GM18505 (cell line): ENCODE measurements around the gene MOB3B.
"Not testable (repeated sequence)": the region's sequence is repeated elsewhere in the genome, so short reads cannot be mapped to it uniquely, and the experiment has no call there.

Source experiments
- ATAC-seq: cut with Tn5 transposase; IDR thresholded peaks from one replicate; pipeline ENCODE4 v1.9.1; 2021; ENCODE audit not compliant: unreplicated experiment
- POLR2A ChIP-seq: IDR thresholded peaks from 4 replicates; pipeline ENCODE4 v1.6.1; 2011; ENCODE audit warnings: borderline replicate concordance; ENCODE audit not compliant: insufficient read depth, insufficient read length; ENCODE audit errors: extremely low read depth

The MOB3B gene

DNA sequence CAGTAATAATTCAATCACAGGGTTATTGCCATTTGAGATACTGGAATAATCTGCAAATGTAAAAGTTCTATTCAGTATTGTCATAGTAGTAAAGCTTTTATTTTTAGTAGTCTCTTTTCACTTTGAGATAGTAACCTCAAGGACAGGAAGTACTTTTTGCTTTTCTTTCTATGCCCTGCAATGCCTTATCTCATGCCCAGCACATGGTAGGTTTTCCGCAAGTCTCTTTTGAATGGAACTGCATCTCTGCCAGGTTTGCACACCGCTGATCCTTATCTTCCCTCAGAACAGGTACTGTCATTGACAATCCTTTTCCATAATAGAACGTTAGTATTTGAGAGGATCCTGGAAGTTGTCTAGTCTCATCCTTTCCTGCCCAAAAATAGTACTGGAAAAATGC is 97.3 kb downstream of the MOB3B start:
- no peak for TF ChIP-seq POLR2A
- no peak for ATAC-seq

DNA sequence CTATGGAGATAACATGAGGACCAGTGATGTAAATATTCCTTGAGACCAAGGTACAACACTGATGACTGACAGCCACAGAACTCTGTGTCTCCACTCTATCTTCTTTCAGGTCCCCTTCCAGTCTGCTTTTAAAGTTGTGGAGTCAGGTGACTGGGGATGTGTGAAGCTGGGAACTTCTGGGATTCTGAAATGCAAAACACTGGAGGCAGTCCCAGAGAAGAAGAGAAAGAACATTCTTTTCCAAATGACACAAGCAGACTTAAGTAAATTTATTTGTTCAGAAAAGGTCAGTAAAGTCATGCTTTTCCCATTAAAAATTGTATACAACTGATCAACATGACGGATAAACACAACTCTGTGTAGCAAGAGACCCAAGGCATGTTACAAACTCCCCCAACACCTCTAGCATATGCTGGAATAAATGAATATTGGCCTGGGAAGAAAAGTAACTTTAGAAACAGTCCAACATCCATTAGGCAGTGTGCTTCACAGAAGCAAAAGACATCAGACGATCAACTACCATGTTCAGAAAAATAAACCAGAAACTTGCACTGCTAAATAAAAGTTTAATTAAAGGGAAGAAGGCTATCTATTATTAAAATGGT is 98.0 kb downstream of the MOB3B start:
- no peak for TF ChIP-seq POLR2A
- ATAC-seq = no peak

DNA sequence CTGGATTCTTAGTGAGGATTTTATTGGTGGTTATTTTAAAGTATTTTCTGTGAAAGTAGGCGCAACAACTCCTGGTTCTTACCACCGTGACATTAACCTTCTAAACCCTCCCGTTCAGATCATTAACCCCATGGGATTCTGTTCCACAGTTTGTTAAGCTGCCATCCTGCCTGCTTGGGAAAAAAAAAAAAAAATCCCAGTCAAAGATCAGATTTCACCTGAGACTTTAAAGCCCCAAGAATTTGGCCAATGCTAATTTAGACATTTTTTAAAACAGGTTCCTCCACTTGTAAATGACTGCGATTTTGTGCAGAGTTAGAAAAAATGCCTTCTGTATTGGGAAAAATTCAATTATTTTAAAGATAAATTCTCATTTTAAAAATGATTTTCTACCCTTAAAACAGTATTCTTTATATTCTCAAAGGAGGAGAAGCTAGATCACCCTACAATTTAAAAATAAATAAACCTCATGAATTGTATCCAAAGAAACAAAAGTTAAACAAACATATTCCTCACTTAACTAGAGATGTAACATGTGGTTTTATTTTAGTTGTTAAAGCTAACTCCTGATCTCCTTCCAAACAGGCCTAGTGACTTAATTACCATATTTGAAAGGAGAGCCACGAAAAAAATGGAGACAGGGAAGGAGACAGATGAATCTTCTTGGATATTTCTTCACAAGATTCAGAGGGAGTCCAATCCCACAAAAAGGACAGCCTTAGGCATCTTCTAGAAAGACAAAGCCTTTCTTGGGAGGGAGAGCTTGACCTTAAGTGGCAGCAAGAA is 98.7 kb downstream of the MOB3B start:
- TF ChIP-seq POLR2A = no peak
- no peak for ATAC-seq

DNA sequence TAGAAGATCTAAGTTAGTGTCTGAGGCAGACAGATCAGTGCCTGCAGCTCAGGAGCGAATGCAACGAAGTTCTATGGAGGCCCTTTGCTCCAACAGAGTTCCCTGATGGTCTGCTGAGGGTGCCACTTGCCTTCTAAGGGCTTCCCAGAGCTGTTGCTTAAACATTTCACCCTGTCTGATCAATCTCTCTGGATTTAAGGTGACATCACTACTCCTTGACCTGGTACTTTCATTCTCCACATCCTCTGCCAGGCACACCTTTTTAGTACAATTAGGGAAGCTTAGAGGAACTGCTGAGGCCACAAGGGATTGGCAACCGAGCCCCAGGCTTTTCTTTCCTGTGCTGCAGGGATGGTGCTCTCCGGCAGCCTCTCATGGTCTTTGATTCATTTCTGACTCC is 99.7 kb downstream of the MOB3B start:
- no peak for ATAC-seq
- TF ChIP-seq POLR2A = no peak

DNA sequence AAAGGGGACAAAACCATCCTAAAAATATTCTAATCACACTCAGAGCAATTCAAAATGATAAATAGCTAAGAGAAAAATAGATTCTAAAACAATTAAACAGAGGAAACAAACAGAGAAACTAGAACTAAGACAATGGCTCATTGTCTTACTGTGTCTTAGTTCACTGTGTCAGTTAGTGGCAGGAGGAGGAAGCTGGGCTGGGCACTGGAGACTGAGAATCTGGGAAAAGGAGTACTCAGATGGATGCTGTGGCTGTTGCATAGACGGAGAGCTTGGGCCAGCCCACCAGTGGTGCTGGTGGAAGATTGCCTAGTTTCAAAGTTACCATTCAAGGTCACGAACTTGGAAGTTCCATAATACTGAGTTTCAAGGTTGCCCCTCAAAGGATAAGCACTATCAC is 100.2 kb downstream of the MOB3B start:
- TF ChIP-seq POLR2A = no peak

DNA sequence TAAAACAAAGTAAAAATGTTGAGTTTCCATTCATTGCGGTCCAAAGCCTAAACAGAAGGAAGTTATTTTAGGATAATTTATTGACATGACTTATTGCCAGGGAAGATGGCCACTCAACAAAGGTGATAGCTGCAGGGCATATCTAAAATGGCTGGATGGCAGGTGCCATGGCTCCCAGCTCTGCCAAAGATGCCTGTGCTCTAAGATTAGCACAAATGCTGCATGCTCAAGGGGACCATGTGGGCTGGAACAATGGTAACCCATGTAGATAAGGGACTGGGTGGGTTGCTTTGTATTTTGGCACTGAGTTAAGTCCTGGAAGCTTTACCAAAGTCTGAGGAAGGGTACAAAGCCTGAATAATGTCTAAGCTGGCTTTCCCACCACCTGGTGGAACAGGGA is 101.1 kb downstream of the MOB3B start:
- no peak for TF ChIP-seq POLR2A
- no peak for ATAC-seq

More for the DNA sequence above, 100.2 kb downstream of the MOB3B start:
- ATAC-seq = no peak

DNA sequence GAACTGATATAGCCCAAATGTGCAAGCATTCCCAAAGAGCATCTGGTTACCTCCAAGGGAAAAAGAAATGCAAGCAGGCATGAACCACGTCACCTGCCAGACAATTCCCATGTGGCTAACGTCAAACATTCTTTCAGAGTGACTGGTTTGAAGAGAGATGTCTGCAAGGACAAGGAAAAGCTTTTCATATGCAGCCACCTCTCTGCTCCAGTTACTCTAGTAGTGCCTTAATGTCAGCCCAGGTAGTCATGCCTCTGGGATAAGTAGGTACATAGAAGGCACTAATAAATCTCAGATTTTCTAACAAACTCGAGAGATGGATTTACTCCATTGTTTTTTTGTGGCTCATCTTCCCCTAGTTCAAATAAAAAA is 102.4 kb downstream of the MOB3B start:
- TF ChIP-seq POLR2A = no peak
- no peak for ATAC-seq

DNA sequence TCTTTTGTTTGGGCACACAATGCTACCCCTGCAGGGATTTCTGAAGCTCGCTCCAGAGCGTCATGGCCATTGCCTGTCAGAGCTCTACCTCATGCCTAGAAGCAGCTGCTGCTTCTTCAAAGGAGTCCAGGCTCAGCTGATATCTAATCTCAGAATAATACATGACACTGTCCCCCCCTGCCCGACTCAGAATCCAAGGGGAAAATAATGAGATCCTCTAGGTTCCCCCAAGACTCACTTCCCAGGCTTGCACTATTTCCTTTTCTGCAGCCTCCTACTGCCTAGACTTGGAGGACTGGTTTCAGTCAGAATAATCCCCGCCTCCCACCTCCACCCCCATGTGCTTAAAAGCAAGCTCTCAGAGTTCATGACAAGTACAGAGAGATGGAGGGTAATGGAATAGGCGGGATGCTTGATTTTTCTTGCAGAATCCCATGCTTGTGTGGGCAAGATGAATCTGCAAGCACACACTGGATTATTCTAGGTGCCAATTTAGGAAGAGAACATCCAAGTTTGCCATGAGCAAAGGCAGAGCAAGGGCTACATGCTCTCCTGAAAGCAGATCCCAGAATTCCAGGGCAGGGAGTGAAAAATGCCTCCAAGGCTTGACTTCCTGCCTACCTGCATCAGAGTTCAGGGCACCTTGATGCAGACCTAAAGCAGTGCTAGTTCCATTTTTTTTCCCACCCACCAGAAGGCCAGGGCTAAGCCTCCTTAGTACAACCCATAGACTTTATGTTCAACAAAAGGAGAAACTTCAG is 102.9 kb downstream of the MOB3B start:
- no peak for ATAC-seq
- no peak for TF ChIP-seq POLR2A

DNA sequence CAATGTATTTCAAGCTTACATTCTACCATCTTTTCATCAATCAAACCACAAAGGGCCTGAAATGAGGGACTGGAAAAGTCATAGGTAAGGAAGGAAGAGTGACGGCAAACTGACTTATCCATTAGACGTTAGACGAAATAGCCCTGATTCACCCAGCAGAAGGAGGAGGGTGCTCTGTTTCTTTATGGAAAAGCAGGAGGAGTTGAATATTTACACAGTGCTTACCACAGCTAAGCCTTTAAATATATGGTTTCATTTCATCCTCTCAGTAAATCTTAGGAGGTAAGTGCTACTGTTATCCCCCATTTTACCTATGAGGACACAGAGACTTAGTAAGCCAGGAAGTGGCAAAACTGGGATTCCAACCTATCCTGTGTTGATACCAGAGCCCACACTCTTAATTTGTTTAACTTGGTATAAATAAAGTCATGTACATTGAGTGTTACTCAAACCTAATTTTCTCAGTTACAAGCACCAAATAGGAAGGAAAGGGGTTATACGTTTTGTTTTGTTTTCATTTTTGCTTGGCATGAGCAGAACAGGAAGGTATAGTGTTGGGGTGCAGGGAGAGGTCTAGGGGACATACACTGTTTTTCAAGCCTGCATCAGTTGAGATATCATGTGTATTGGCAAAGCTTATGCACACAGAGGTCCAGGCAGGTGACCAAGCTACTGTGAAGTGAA is 103.6 kb downstream of the MOB3B start:
- ATAC-seq = no peak
- TF ChIP-seq POLR2A = no peak

DNA sequence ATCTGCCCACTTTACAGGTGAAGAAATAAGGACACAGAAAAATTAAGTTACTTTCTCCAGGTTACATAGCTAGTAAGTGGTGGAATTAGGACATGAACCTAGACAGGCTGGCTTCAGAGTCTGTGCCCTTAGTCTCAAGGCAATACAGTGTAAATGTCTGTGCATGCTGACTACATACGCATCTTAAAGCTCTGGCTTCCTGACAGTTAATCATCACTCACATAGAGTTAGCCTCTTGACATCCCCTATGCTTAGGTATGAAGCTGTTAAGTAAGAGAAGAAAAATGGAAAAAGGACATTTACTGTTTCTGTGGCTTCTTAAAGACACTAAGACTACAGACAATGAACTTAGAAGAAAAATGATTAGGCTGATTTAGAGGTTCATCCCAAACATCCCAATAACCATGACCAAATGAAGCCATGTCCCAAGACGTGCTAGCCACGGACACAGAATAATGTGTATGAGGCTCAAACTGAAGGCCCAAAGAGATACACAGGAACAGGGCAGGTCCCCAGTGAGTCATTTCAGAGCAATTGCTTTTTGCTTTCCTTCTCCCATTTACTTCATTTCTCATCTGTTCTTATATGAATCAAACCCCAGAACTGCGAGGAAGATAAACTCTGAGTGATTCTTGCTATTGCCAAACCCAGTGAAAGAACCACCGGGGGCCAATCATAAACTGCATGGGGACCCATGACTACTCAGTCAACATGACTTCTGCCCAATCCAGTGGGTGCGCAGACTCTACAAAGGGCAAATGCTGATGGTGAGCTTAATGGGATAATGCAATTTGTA is 105.5 kb downstream of the MOB3B start:
- no peak for ATAC-seq
- TF ChIP-seq POLR2A = no peak

DNA sequence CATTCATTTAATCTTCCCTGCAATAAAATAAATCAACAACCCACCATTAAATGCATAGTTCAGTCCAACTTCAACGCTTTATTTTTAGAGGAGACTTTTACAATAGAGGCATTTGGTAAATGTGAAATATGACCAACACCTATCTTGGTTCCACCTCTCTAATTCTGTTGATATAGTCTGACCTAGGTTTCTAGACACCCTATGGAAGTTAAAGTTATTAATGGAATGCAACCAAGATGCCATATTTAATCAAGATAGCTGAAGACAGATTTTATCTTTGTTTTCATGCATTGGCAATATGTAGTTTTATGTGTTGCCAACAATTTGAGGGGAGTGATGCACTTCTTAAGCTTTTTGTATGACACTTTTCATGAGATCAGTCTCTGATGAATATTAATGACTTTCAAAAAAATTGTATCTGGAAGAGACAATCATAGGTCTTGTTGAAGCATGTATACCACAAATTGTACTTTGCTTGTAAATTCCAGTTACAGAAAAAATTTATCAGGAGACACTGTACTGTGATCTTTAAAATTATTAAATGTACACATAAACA is 107.3 kb downstream of the MOB3B start:
- no peak for ATAC-seq
- TF ChIP-seq POLR2A = no peak

DNA sequence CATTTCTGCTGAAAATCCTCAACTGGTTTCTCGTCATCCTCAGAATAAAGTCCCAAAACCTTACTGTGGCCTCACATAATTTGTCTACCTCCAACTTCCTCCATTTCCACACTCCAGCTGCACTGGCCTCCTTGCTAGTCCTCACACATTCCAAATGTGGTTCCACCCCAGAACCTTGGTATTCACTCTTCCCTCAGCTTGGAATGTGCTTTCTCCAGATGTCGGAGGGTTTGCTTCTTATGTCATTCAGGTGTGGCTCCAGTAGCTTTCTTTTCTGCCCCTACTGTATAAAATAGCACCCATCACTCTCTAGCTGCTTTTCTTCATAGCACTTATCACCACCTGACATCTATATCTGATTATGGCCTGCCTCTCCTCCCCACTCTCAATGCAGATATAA is 108.0 kb downstream of the MOB3B start:
- TF ChIP-seq POLR2A = no peak
- ATAC-seq = no peak

DNA sequence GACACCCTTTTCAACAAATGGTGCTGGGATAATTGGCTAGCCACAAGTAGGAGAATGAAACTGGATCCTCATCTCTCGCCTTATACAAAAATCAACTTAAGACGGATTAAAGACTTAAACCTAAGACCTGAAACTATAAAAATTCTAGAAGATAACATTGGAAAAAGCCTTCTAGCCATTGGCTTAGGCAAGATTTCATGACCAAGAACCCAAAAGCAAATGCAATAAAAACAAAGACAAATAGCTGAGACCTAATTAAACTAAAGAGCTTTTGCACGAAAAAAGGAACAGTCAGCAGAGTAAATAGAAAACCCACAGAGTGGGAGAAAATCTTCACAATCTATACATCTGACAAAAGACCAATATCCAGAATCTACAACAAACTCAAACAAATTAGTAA is 110.1 kb downstream of the MOB3B start:
- not testable (repeated sequence) for ATAC-seq

DNA sequence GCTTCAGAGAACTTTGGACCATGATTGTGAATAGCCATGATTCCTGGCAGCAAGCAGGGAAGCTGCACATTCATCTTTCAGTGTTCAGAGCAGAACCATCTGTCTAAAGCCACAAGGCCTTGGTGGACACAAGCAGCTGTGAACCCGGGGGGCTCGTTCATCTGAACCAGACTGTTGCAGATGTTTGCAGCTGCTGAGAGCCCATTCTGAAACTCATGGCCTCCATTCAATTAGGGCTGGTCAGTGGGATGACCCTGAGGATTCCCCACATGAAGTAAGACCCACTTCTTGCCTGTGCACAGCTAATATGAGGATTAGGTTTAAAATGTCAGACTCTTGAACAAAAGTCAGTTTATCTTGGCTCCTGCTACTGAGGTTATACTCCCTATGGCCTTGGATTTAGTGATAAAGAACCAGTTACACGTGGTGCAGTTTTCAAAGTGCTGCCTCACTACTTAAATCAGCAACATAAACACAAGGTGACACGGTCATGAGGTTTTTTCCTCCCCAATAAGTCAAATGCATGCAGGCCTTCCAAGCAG is 115.3 kb downstream of the MOB3B start:
- no peak for TF ChIP-seq POLR2A
- ATAC-seq = no peak
